Stimulated activated CD8-positive, alpha-beta memory T cell treated with anti-CD3 and anti-CD28 coated beads, Interleukin-7, amount 100 ng/mL, for 48 hours (primary cell): ENCODE measurements around the gene CRACR2A.

Experiments used
- DNase-seq, 2 donors: peaks; one replicate each; pipeline ENCODE4 v3.0.0-alpha.2; 2020; ENCODE audit warnings: low read depth in 1 of 2; ENCODE audit errors: extremely low read depth in 1 of 2

The CRACR2A gene

DNA sequence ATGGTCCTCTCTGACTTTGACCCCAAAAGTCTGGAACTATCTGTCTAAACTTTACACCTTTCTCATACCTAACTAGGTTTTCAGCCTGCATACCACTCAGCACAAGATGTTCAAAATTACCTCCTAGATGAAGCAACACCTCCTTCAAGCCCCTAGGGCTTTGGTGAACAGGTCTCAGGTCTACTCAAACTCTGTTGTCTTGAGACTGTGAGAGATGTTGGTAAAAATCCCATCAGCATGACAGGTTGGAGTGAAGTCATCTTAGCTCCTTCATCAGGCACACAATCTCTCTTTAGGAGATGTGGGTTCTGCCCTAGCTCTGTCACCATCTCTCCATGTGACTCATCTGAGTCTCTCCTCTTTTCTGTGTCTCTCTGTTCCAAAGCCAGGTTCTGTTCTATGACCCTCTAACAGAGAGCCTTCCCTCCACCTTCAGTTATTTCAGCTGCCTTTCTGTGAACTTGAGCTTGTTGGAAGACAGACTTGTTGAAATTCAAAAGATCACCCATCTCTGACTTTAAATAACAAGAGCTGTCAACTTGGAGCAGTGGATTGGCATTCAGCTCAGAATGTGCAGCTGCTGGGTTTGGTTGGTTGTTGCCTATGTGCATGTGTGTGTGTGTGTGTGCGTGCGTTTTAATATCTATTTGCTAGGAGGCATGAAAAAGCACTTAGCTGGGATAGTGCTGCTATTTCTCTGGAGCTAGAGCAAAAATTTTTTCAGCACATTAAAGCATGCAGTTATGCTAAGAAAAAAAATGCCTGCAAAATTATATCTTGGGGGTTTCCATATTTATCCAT lies 130.7 kb downstream of the CRACR2A start:
- no peak for DNase-seq

GRCh38 chr12:3620856-3621255 lies 132.1 kb downstream of the CRACR2A start:
- no peak for DNase-seq

GRCh38 chr12:3617565-3617964 lies 135.3 kb downstream of the CRACR2A start:
- DNase-seq, result no peak

DNA sequence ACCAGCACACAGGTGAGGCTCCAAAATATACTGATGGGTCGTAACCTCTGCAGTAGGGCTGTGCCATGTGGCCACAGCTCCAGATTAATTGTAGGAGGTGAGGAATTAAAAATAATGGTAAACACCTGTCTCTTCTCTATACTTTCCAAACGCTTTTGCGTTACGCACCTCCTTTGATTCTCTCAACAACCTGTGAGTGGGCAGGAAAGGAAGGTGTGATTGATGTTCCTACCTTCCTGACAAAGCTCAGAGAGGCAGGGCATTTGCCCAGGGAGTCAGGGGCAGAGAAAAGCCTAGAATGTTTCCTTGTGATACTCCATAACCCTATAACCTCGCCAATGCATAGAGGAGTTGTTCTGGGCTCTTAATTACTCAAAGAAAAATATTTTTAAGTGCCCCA lies 137.0 kb downstream of the CRACR2A start:
- DNase-seq, result no peak

DNA sequence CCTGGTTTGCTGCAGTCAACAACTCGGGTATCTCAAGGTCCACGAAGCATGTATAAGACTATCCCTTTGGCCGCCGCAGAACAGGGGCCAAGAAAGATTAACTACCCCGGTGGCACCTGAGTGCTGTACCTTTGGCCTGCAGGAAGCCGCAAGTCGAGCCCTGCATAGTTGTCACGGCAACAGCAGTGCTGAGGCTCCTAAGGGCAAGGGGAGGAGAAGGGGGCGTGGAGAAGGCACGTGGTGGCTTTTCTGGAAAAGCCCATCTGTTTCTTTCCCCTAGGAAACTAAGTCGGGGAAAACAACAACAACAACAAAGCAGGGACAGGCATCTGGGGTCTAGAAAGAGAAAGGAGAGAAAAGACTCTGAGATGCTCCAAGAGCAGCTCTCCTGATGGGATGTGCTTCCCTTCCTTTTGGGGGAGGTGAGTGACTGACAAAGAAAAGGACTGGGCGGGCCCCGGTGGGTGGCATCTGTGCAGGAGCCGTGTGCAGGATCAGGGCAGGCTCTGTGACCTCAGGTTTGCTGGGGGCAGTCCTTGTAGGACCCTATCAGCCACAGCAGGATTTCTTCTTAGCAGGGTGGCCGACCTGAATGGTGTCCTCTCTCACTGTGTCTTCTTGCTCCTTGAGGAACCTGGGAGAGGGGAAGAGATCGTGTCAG lies 138.0 kb downstream of the CRACR2A start:
- DNase-seq, result no peak

DNA sequence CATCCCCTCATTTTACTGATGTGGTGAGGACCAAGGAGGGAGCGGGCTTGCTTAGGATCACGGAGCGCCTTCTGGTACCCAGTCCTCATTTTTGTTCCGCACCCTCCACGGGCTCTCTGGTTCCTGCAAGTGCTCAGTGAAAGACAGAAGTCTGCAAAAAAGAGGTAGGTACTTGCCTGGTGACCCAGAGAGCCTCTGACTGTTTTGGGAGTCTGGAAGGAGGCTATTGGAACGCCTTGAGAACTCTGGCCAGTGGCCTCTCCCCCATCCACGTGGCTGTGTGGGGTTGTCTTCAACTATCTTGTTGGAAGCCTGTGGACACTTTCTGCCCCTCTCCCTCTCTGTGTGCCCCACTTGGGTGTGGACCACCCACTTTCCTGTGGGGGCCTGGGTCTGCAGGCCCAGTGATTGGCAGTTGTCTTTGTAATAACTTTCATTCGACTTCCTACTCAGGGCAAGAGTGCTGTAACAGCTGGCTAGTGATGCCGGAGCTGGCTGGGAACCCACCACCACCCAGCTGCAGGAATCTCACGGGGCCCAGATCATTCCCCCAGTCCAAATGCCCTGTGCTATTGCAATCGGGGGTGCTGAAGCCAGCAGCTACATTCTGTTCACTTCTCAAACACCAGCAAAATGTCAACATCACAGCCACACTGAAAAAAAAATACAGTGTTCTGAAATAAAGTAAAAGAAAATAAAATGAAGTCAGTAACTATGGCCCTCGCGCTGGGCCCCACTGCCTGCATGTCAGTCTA lies 139.1 kb downstream of the CRACR2A start:
- no peak for DNase-seq

DNA sequence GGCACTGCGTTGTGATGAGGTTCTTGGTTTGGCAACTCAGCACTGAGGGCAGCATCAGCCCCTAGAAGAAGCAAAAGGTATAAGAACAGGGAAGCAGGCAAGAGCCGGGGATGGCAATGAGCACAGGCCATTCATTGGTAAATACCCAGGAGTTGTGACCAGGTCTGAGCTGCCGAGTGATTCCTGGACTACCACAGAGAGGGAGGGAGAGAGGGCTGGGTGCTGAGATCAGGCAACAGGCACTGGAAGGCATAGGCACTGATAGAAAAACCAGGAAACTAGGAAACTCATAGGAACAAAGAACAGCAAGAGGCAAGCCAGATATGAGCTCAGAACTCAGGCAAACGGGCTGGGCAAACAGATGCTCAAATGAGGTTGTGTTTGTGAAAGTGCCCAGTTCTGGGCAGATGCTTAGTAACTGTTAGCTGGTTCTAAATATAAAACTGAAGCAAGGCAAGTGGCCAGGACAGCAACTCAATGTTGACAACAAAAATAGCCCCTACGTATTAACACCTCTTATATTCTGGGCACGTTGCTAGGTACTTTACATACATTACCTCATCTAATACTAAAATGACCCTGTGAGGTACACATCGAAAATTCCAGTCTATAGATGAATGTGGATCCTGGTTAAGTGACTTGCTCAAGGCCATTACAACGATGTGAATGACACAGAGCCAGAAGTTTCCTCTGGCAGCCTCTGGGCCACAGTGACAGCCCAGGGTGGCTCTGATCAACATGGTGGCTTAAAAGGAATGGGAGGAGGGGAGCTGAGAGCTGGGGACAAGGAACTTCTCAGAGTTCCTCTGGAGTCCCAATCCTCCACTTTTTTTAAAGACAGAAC lies 140.8 kb downstream of the CRACR2A start:
- DNase-seq, result no peak

- no peak for DNase-seq
Measured at GRCh38 chr12:3607821-3608220, 145.1 kb downstream of the CRACR2A start.

- no peak for DNase-seq
Measured at GRCh38 chr12:3607039-3607720, 145.7 kb downstream of the CRACR2A start.

GRCh38 chr12:3606128-3606527 lies 146.8 kb downstream of the CRACR2A start:
- no peak for DNase-seq

- DNase-seq, result no peak
Measured at GRCh38 chr12:3605692-3606091, 147.2 kb downstream of the CRACR2A start.

DNA sequence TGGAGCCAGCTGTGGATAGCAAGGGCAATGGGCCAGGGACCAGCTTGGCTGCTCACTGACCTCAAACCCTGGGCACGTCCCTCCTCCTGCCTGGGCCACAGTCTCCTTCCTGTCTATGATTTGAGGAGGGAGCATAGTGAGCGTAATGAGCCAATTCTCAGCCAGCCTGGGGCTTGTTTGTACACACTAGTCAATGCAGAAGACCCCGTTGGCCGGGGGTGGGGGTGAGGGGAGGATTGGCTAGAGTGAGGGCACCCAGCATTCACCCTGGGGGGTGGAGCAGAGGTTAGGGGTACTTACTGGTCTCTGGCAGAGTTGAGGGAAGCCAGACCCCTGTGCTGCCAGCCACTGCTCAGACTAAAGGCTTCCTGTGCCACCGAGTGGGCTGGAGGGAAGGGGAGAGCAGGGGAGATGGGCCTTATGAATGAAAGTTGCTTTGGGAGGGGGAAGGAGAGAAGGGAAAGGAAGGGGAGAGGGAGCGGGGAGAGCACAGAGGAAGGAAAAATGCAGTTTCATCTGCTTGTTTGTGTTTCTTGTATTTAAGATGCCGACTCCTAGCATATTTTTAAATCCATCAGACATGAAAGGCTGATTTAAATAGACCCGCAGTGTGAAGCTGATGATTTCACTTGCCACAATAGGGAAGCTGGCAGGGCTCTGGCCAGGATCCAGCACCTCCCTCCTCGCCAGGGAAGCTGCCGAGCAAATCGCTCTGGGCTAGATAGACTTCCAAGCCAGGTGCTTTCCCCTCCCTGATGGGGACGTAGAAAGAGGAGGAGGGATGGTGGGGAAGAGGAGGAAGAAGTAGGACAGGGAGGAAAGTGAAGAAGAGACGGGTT lies 147.9 kb downstream of the CRACR2A start:
- no peak for DNase-seq

GRCh38 chr12:3604286-3604685 lies 148.6 kb downstream of the CRACR2A start:
- DNase-seq, result no peak

DNA sequence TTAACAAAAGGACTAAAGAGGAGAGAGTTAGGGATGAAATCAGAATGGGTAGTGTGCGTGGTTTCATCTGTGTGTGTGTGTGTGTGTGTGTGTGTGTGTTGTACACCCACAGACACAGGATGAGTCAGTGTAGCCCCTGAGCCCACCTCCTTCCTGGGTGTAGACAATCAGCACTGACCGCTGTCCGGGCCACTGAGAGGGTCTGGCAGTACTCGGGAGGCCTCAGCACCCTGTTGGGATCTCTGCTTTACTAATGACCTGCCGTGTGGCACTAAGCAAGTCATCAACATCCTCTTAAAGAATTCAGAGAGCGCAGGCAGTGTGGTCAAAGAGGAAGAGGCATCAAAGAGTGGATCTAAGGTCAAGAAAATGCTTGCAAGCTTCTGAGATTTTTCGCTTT lies 149.3 kb downstream of the CRACR2A start:
- DNase-seq, result no peak

DNA sequence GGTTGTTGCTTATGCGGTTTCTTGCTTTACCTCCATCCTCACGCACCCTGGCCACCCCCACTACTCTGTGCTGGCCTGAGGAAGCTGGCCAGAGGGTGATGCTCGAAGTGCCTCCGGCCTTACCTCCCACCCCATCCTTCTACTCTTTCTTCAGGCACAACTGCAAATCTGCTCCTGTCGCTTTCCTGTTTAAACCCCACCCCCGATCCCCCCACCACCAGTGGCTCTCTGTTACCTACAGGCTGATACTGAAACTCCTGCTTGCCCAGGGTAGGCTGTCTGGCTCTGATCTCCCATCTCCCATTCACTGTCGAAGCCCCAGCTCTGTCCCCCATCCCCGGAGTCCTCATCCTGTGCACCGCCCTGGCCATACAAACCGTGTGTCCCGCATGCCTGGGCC lies 150.4 kb downstream of the CRACR2A start:
- no peak for DNase-seq

DNA sequence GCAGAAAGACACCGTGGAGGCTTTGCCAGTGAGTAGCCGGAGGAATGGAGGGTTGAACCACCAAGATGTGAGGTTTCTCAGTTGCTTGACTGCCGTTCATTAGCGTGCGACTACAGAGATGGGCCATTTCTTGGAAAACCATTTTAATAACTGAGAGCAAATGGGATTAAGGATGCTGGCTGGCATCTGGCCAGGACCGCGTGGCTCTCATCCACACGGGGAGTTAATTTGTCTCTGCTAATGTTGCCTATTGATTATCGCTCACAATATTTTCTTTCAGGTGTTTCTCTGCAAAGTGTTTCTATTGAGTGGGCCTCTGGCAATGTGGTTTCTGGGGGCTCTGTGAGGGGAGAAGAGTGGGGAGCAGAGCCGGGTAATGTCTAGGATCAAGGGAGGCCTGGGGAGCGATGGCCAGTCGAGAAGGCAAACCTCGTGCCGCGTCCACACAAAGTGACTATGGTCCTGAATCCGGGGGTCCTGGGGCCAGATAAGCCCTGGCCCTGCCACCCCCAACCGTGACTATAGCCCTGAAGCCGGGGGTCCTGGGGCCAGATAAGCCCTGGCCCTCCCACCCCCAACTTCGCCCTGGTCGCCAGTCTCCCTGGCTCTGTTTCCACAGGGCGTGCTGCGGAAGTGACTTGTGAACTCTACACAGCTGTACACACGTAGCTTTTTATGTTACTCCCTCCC lies 151.3 kb downstream of the CRACR2A start:
- no peak for DNase-seq

DNA sequence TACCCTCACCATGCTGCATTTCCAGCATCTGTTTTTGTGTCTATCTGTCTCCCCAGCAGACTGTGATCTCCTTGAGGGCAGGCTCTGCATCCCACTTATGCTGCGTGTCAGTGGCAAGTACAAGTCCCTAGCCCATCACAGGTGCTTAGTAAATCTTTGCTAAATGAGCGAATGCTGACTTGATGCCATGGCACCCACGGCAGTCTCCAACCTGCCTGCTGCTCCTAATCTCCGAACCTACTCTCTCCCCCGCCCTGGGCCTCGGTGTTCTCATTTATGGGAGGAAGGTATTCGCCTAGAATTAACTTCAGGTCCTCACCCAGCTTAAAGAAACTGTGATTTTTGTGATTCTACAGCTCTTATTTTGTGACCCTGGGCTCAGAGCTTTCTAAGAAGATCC lies 152.0 kb downstream of the CRACR2A start:
- DNase-seq, result no peak

DNA sequence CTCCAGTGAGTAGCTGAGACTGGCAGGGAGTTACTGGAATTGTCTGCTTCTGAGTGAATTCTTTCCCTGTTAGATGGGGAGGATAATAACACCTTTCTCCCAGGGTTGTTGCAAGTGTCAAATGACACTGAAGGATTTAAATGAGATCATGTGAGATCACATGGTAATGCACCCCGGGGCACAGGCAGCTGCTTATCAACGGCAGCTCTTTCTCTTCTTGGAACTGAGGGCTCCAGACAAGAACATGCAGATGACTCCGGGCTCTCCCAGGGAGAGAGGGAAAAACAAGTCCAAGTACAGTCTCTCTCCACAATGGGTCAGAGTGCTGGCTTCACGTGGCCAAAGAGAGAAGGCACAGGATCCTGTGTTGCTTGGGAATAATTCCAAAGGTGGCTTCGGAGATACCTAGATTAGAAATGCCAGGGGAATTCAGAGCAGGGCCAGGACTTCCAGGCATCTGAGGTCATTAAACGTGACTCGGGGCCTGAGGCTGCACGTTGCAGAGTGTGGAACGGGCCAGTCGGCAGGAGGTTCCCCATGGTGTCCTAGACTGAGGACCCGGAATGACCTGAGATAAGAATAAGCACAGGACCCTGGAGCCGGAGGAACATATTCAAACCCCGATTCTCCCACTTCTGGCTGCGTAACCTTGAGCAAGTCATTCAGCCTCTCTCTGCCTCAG lies 152.7 kb downstream of the CRACR2A start:
- no peak for DNase-seq
